ENCODE data around the gene HNRNPU. TPM values are rescaled to one million over a fixed set of nuclear protein-coding genes. Genes with fewer than 3 reads are reported as not detected.

Gene HNRNPU
- total and polyA plus RNA-seq, 11 donors, result 85.6 to 218 (median 167) TPM

DNA sequence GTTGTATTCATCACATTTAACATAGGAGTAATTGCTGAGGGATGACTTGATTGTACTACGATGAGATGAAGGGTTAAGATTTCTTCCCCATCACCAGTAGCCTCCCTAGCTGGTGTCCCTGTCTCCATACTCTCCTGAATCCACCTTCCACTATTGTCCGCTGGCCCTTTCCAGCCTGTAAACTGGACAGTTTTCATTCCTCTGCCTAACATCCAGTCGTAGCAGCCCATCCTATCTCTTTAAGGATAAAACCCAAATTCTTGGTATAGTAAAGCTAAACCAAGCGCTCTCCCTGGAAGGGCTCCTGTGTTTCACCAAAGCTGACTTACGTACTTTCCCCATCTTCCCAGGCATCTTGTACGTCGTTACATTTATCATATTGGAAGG is 28.2 kb downstream of the HNRNPU start:
- 3 to 5% (median 4%) methylated on average over 7 of the region's 7 CpGs for WGBS, 4 donors
- Histone ChIP-seq H3K27ac (peak overlapping the region; percentile 96 to 100 (median 98)), H3K9me3 (no peaks in the 10 kb centered on the region), H3K4me3 (peak overlapping the region; percentile 48 to 86 (median 78)), H3K27me3 (no peaks in the 10 kb centered on the region), H3K36me3 (peaks cover 0 to 35% (median 18%) of the 10 kb centered on the region in 9 donors), H3K4me1 (peaks cover 3 to 59% (median 27%) of the 10 kb centered on the region in 12 donors)
- no peak for DNase-seq
- ATAC-seq, result peak in 1 of 4 donors; percentile 8
- intact Hi-C loops (cut with DNase I), result loop anchor here in 8 of 10 donors (5.0 to 10.0 kb wide), 4 partner anchors 139 to 1581 kb away; partner anchors contain the start of genes CEP170 (in 1 of the 8), DESI2 (in 1 of the 8) and SDCCAG8 (in 1 of the 8)
- TF ChIP-seq POLR2A (IDR thresholded peaks at IDR 0.05), result no peak
- TF ChIP-seq, protein P1, sequence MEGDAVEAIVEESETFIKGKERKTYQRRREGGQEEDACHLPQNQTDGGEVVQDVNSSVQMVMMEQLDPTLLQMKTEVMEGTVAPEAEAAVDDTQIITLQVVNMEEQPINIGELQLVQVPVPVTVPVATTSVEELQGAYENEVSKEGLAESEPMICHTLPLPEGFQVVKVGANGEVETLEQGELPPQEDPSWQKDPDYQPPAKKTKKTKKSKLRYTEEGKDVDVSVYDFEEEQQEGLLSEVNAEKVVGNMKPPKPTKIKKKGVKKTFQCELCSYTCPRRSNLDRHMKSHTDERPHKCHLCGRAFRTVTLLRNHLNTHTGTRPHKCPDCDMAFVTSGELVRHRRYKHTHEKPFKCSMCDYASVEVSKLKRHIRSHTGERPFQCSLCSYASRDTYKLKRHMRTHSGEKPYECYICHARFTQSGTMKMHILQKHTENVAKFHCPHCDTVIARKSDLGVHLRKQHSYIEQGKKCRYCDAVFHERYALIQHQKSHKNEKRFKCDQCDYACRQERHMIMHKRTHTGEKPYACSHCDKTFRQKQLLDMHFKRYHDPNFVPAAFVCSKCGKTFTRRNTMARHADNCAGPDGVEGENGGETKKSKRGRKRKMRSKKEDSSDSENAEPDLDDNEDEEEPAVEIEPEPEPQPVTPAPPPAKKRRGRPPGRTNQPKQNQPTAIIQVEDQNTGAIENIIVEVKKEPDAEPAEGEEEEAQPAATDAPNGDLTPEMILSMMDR (IDR thresholded peaks at IDR 0.05), result no peak

DNA sequence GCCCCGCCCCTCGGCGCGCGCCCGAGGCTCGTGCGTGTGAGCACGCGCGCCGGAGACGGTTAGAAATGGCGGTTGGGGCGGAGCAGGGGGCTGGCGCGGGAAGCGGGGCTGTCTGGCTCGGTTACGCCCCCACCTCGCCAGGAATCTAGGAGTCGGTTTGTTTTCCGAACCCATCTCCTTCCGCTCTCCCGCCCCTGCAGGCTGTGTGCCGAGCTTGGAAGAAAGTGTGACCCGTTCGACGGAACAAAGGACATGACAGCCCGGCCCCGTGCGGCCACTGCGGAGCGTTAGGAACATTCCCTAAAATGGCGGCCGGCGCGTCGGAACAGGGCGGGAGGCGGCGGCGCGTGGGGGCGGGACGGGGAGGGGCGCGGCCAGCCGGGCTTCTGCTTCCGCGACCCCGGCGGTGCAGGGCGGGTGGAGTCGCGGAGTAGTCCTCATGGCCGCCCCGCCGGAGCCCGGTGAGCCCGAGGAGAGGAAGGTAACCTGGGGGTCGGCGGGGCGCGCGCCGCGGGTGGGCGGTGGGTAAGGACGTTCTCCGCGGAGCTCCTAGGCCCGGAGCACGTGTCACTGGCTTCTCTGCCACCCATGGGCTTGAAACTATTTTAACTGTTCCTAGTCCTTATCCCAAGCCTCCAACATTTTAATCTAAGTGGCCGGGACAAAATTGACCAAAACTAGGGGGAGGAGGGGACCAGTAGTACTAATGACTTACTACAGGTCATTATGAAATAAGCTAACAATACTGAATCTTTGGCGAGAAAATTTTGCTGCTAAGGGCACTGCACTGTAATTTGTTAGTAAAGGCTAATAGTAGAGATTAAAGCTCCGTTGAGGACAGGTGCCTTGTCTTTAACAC is 28.8 kb downstream of the HNRNPU start, which contains the start of gene COX20:
COX20 (plus strand) TSS at position 383 of the 859 bp plus-strand sequence; CDS start at position 440, 57 bp downstream.
- intact Hi-C loops (cut with DNase I), result loop anchor here in 9 of 10 donors (1.0 to 10.0 kb wide), 9 partner anchors 29 to 1581 kb away; partner anchors contain the start of genes HNRNPU (in 7 of the 9), CEP170 (in 1 of the 9), DESI2 (in 1 of the 9) and SDCCAG8 (in 1 of the 9)
- no peaks in the 10 kb centered on the region for H3K9me3 ChIP-seq
- H3K27me3 ChIP-seq, result no peaks in the 10 kb centered on the region
- TF ChIP-seq, protein P1 (IDR thresholded peaks at IDR 0.05), result peak in 2 of 12 donors; percentile 13 to 29
- TF ChIP-seq POLR2A (IDR thresholded peaks at IDR 0.05), result peak in 1 of 2 donors; percentile 33
- H3K4me3 ChIP-seq, result peak within 1 kb of the TSS; percentile 48 to 86 (median 78)
- H3K36me3 ChIP-seq, result peaks cover 0 to 28% (median 12%) of the 10 kb centered on the region in 9 donors
- ATAC-seq, result peak; percentile 80 to 93 (median 87)
- peak within 1 kb of the TSS; percentile 96 to 100 (median 98) for H3K27ac ChIP-seq
- 0 to 4% (median 1%) methylated on average over 12 to 77 of the region's 77 CpGs for WGBS, 4 donors
- peaks cover 3 to 53% (median 26%) of the 10 kb centered on the region in 12 donors for H3K4me1 ChIP-seq
- DNase-seq, result peak; percentile 92 to 94 (median 93)

DNA sequence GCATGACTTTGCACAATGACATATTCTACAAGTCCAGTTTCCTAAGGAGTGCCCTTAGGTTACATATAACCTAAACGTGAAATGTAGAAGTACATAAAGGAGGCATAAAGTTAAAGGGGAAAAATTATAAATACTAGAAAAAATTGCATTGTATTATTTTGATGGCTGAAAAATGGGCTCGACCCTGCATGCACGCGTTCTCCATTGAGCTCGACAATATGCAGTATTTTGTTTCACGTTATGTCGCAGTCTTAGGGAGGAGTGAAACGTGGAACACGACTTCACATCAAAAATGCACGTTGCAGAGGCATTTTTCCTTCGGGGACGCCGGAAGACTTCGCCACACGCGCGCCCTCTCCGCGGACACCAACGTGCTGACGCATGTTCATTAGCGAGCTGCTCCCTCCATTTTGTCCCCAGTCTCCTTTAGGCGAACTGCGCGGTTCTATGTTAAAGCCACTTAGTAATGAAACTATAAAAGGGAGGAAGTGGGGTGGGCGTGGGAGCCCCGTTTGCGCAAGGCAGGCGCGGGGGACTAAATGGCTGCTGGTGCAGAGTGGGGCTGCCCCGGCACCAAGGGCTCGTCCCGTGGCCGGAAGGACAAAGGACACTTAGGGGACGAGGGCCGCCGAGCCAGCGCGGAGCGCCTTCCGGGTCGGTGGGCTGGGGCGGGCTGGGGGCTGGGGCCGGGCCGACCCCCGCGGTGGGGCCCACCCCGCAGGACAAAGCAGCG is 29.6 kb downstream of the HNRNPU start:
- ATAC-seq, result peak in 2 of 4 donors; percentile 67 to 72
- peak overlapping the region; percentile 48 to 86 (median 78) for H3K4me3 ChIP-seq
- peaks cover 0 to 46% (median 23%) of the 10 kb centered on the region in 12 donors for H3K4me1 ChIP-seq
- peaks cover 0 to 20% (median 7%) of the 10 kb centered on the region in 9 donors for H3K36me3 ChIP-seq
- peak overlapping the region; percentile 96 to 100 (median 98) for H3K27ac ChIP-seq
- WGBS, 4 donors, result 0 to 1% (median 0%) methylated on average over 39 to 49 of the region's 49 CpGs
- peak; percentile 89 to 96 (median 94) for DNase-seq
- no peaks in the 10 kb centered on the region for H3K9me3 ChIP-seq
- intact Hi-C loops (cut with DNase I), result loop anchor here in 9 of 10 donors (1.0 to 10.0 kb wide), 10 partner anchors 29 to 1580 kb away; partner anchors contain the start of genes HNRNPU (in 8 of the 9), CEP170 (in 1 of the 9), DESI2 (in 1 of the 9) and SDCCAG8 (in 1 of the 9)
- no peaks in the 10 kb centered on the region for H3K27me3 ChIP-seq
- peak in 1 of 2 donors; percentile 34 for TF ChIP-seq POLR2A (IDR thresholded peaks at IDR 0.05)
- TF ChIP-seq, protein P1 (IDR thresholded peaks at IDR 0.05), result no peak
